Keratinocyte (primary cell): ENCODE data around the gene FGFR2.

Experiments used
- CTCF ChIP-seq, 3 experiments: IDR thresholded peaks in 1 of 3; conservative IDR thresholded peaks in 1 of 3; optimal IDR thresholded peaks in 1 of 3; 2 replicates in 2 of 3; 3 replicates in 1 of 3; pipeline versions ENCODE3 to v1.5.1; 2011; ENCODE audit warnings: low read length in 3 of 3, mild to moderate bottlenecking in 3 of 3, moderate library complexity in 2 of 3, control low read depth in 1 of 3, inconsistent platforms in 1 of 3; ENCODE audit not compliant: insufficient read depth in 2 of 3; ENCODE audit errors: extremely low read depth in 1 of 3
- EZH2 ChIP-seq: IDR thresholded peaks from one replicate; pipeline ENCODE4 v1.6.1; 2012; ENCODE audit warnings: inconsistent platforms, mild to moderate bottlenecking, low read length, moderate library complexity

DNA sequence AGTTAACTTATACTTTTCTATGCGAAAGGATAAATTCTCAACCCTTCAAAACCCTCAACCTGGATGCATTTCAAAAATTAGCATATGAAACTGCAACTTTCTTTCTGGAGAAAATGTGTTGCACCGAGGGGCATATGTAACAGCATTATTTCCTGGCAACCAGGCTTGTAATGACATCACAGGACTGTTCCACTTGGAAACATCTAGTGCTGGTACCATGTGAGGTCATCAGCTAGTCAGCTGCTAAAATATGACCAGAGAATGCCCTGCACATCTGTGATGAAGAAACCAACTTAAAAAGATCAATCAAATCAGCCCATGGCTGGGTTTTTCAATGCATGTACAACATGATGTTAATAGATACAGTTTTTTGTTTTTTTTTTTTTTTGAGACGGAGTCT is 40.0 kb downstream of the FGFR2 start:
- no peak for TF ChIP-seq CTCF (optimal IDR thresholded peaks at IDR 0.05 in 1 of 3, IDR thresholded peaks at IDR 0.05 in 1 of 3, conservative IDR thresholded peaks at IDR 0.05 in 1 of 3; ENCODE audit: extremely low read depth in 1 of 3, insufficient read depth in 2 of 3, low read length in 3 of 3)
- no peak for TF ChIP-seq EZH2
